HG02973 (cell line): ENCODE results near the gene CRB3.
"Not testable (repeated sequence)": the region's sequence is repeated elsewhere in the genome, so short reads cannot be mapped to it uniquely, and the experiment has no call there.

Experiments
- ATAC-seq: cut with Tn5 transposase; IDR thresholded peaks from one replicate; pipeline ENCODE4 v1.9.1; 2021; ENCODE audit warnings: moderate library complexity; ENCODE audit not compliant: unreplicated experiment

Gene CRB3

GRCh38 chr19:6464070-6464873 is at the start of gene CRB3:
Gene CRB3, plus strand, starts transcription at chr19:6464271. Its CDS starts 431 bp downstream, at chr19:6464702.
- no peak for ATAC-seq

- no peak for ATAC-seq
These were observed 49.1 kb upstream of the CRB3 start for GRCh38 chr19:6414793-6415590.

DNA sequence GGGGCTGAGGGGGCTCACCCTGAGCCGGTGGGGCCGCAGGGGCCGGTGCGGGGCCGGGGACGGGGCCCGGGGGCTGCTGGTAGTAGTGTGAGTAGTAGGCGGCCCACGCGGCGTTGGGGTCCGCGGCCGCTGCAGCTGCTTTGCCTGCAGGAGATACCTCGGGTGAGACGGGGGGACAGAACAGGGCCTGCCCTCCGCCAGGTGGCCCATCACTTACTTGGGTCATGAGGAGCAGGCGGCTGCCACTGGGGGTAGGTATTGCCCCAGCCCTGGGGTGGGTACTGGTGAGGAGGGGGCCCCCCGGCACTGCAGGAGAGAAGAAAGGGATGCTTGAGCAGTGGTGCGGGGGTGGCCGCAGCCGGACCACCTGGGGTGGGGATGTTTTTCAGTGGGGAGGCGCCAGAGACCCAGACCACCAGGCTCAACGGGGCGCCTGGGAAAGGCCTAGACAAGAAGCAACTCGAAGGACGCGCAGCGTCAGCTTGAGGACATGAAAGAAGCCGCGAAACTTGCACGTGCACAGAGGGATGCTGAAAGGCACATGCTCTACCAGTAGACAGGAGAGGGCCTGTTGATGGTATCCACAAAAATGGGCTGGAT is 48.4 kb upstream of the CRB3 start:
- no peak for ATAC-seq

GRCh38 chr19:6416658-6417405 is 47.2 kb upstream of the CRB3 start:
- ATAC-seq, result no peak

GRCh38 chr19:6417713-6418561 is 46.1 kb upstream of the CRB3 start:
- no peak for ATAC-seq

GRCh38 chr19:6418562-6418932 is 45.5 kb upstream of the CRB3 start:
- ATAC-seq, result no peak

DNA sequence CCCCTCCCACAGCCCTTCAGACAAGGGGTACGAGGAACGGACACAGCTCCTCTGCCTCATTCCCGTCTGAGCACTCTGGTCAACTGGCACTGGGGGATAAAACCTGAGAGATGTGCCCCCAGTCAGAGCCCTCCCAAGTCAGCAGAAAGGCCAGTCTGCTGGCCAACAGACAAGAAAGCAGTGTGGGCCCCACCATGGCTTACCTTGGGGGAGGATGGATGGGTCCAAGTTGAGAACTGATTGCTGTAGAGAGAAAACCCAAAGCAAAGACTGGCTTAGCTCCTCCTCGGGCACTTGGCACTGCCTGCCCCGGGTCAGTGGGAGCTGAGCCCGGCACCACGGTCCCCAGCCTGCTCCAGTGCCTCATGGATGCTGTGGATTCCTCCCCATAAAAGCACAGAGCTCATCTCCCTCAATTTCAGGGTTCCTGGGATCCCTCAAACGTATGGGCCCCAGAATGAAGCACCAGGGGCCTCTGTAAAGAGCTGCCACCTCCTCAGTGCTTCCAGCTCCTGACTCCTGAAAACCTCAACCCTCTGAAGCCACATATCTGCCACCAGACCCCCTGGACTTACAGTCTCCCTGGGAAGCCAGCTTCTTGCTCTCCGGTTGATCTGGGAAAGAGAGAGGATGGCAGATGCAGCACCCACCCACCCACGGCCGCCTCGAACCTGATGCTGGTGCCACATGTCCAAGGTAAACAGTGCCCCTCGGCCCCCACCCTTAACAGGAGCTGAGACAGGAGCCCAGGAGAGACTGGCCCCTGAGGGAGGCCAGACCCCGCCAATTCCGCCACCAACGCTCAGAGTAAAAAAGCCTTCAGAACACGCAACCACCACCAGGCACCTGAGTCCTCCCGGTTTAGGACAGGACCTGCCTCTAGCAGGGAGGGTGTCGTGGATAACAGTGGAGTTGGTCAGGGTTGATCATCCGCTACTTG is 42.7 kb upstream of the CRB3 start:
- ATAC-seq, result no peak

- no peak for ATAC-seq
These were observed 40.4 kb upstream of the CRB3 start for GRCh38 chr19:6423499-6424194.

DNA sequence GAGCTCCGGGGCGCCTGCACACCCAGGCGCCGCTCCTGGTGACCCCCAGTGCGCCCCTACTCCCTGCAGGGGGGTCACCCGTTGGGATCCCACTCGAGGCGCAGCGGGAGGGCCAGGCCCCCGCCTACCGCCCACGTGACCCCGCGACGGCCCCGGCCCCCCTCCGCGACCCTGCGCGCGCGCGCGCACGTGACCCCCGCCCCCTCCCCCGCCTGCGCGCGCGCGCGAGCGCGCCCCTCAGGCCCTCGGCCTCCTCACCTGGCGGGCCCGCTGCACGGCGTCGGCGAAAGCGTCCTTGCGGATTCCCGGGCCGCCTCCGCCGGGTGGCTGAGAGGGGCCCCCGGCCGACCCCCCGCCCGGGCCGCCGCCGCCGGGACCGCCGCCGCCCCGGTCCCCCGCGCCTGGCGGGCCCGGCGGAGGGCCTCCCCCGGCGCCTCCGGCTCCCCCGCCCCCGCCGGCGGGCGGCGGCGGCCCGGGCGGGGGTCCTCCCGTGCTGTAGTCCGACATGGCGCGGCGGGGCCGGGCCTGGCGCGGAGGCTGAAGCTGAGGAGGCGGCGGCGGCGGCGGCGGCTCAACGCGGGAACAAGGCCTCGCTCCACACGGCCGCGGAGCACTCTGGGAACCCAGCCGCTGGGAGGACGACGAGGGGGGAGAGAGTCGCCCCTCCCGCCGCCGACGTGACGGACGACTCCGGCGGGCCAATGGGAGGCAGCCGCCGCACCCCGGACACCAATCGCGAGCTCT is 39.7 kb upstream of the CRB3 start, which contains the start of gene KHSRP:
KHSRP (minus strand) TSS at position 617 of the 744 bp plus-strand sequence; CDS start at position 507, 110 bp downstream.
- ATAC-seq, result no peak

- ATAC-seq, result peak; percentile 79
These were observed 38.9 kb upstream of the CRB3 start for GRCh38 chr19:6424939-6425731.

GRCh38 chr19:6425732-6426620 is 38.1 kb upstream of the CRB3 start:
- no peak for ATAC-seq

DNA sequence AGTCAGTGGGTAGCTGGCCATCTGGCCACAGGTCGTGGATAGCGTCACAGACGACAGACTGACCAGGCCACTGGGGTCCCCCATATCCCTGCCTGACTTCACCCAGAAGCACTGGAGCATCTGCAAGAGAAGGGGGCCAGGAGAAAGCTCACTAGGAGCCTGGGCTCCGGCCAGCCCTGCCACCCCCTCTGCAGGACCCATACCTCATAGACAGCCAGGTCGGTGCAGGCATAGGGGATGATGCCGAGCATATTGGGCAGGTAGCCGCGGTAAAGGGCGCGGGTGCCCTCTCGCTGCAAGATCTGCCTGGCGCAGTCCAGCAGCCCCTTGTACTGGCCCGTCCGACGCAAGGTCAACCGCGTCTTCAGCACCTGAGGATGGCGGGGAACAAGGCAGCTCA is 36.9 kb upstream of the CRB3 start:
- ATAC-seq, result no peak

- ATAC-seq, result not testable (repeated sequence)
These were observed 35.2 kb upstream of the CRB3 start for GRCh38 chr19:6428692-6429418.

DNA sequence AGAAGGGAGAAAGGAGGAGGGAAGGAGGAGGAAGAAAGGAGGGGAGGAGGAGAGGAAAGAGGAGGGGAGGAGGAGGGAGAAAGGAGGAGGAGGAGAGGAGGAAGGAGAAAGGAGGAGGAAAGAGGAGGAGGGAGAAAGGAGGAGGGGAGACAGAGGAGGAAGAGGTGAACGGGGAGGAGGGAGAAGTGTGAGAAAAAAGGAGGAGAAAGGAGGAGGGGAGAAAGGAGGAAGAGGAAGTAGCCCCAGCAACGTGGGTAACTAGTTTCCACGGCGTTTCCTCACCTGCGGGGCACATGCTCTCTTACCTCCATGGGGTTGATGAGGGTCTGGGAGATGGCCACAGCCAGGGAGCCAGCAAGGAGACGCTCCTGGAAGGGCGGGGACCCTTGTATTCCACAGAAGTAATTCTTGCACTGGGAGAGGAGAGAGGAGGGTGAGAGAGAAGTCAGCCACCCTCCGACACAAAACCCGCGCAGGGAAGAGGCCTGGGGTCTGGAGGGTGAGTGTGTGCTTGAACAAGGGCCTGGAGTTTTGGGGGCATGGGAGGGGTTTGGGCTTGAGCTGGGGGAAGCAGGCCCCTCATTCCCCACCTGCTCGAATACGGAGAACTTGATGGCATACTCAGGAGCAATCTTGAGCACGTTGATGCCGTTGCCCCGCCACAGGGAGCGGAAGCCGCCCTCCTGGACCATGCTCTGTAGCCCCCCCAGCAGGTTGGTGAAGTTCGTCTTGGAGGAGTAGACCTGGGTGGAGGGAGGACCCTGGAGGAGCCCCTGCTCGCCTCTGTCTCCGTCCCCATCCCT is 34.5 kb upstream of the CRB3 start:
- ATAC-seq, result no peak
